DMS114 treated with DMSO at 0.1 percent for 48 hours (cell line): ENCODE results near the gene CPNE1.
"Not testable (repeated sequence)": the region's sequence is repeated elsewhere in the genome, so short reads cannot be mapped to it uniquely, and the experiment has no call there.

ENCODE experiments used
- DNase-seq: peaks from one replicate; lab custom pipeline; 2025; ENCODE audit not compliant: unreplicated experiment; lab: John Stamatoyannopoulos, UW

Gene CPNE1

DNA sequence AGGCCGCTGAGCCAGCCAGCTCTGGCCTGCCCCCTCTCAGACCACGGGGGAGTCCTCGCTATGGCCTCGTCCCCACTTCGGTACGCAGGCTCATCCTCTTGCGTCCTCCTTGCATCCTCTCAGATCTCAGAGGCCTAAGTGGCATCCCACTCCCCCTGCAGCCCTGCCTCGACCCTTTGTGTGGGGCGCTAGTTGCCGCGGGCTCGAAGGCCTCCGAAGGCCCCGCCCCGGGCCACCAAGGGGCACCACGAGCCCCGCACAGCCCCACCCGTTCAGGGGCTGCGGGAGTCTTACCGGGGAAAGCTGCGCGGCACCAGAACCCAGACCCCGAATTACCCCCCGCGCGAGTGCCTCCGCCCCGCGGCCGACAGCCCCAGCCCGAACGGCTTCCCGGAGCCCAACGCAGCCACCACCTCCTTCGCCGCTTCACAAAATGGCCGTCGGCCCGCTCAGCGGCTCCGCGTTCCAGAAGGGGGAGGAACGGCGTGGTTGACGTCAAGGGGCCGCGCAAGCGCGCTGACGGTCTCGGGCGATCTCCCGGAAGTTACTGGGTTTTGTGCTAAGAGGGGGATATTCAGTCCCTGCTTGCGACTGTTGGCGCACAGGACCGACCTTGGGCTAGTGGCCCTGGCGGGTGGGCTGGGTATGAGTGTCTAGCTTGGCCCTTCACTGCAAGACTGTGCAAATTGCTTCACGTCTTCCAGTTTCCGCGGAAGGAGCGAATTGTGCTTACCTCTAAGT is at the start of gene CPNE1, which contains the start of gene RBM12:
TSS of gene CPNE1 (minus strand) at position 435 of the 741 bp plus-strand sequence. CDS start 31,977 bp downstream, outside the sequence.
TSS of gene RBM12 (minus strand) at position 435 of the 741 bp plus-strand sequence. CDS start 9,578 bp downstream, outside the sequence.
- DNase-seq = peak; percentile 88

DNA sequence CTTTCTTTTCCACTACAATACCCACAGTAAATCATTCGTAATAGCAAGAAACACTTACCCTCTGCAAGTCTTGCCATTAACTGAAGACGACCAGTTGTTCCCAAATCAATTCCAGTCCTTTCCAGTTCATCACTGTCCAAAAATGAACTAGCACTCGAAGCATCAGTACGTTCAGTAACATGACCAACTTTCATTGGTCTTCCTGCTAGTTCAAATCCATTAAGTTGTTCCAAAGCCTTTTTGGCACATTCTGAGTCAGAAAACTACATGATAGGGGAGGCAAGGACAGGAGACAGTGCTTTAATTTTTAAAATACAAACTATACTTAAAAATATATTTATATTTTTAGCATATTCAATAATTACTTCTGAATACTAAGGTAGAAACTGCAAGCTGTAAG is 49.4 kb upstream of the CPNE1 start:
- DNase-seq = no peak

DNA sequence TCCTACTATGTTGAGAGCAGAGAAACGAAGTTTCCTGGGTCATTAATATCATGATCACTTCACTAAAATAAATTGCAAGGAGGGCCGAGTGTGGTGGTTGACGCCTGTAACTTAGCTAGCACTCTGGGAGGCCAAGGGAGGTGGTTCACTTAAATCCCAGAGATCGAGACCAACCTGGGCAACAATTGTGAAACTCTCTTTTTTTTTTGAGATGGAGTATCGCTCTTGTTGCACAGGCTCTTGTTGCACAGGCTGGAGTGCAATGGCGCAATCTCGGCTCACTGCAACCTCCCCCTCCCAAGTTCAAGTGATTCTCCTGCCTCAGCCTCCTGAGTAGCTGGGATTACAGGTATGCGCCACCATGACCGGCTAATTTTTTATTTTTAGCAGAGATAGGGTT is 48.4 kb upstream of the CPNE1 start:
- not testable (repeated sequence) for DNase-seq

DNA sequence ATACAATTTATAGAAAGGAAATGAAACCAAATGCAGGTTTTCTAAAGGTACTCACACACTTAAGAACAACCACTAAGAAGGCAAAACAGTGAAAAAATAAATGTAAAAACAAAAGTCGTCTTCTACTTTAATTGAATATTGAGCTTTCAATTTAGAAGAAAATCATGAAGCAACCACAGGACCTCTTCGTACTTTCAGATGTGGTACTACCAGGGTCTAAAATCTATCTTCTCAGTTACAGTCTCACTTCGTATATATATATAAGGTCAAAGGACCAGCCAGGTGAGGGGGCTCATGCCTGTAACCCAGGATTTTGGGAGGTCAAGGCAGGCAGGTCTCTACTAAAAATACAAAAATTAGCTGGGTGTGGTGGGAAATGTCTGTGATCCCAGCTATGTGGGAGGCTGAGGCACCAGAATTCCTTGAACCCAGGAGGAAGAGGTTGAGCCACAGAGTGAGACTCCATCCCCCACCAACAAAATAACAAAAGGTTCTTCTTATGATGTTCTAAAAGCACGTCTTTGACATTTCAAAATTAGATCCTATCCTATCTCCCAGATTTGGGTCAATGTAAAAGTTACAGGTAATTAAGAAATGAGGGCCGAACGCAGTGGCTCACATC is 47.0 kb upstream of the CPNE1 start:
- no peak for DNase-seq

DNA sequence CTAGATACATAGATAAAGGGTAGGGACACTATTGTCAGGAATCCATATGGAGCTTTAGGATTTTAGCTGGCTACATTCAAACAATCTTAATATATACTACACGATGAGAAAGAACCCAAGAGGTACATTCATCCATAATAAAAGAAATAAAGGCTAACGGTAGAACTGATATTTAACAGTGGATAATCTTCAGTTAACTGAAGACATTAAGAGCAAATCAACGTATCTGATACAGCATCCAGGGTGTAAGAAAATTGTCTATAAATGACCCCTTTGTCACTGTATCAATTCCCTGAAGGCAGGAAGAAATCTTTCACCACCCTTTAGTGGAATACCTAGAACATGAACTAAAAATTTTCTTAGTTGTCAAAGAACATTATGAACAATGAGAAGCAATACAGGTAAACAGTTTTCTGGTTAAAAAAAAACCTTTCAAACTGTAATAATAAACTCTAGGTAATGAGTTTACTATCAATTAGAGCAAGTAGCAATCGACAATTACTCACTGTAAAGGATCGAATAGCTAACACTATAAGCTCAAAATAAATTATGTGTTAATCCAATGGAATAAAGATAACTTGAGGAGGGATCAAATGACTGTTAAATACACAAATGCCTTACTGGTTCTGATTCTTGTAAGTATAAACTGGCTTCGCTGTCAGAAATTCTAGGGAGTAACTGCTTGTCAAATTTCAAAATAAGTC is 46.3 kb upstream of the CPNE1 start:
- DNase-seq = no peak

DNA sequence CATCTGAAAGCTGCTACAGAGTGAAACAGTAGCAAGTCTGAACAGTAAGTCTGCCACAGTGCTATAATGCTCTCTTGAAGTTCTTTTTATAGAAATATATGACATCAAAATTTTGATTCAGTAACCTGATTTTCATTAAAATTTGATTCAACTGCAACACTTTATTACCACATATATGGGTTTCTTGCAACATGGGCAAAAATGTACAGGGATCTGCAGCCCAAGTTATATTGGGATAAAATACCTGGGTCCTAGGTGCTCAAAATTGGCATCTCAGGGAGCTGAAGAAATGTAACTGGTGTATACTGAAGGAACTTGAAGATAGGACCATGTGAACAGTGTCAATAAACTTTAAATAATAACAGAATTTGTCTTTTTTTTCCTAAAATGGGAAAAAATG is 45.3 kb upstream of the CPNE1 start:
- no peak for DNase-seq

DNA sequence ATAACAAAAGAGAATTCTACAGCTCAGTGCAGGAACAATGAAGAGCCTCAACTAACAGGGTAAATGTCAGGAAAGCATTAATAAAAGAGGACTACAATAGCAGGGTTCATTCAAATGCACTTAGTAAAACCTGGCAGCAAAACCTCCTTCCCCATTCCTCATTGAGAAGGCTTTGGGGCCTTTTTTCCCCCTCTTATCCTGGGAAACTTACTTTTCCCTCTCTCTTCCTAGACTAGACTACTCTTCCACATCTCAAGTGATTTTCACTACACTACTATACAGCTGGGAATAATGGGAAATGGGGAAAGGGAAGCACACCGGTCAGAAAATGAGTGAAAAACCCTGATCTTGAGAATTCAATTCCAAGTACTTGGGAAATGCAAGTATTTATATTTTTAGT is 44.6 kb upstream of the CPNE1 start:
- DNase-seq = no peak

DNA sequence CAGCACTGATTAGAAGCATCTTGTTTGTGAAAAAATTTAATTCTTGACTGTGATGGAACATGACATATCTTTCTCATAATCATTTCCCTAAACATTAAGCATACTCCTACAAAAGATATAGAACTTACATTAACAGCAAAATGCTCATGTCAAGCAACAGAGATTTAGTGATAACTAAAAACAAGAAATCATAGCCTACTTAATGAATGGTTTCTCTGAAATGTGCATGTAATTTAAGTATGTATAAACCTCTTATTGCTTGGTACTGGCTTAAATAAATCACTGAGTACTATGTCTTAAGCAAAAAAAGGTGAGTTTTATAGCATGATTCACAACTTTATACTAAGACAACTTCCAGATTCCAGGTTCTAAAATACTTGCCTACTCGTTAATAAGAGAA is 43.8 kb upstream of the CPNE1 start:
- no peak for DNase-seq

DNA sequence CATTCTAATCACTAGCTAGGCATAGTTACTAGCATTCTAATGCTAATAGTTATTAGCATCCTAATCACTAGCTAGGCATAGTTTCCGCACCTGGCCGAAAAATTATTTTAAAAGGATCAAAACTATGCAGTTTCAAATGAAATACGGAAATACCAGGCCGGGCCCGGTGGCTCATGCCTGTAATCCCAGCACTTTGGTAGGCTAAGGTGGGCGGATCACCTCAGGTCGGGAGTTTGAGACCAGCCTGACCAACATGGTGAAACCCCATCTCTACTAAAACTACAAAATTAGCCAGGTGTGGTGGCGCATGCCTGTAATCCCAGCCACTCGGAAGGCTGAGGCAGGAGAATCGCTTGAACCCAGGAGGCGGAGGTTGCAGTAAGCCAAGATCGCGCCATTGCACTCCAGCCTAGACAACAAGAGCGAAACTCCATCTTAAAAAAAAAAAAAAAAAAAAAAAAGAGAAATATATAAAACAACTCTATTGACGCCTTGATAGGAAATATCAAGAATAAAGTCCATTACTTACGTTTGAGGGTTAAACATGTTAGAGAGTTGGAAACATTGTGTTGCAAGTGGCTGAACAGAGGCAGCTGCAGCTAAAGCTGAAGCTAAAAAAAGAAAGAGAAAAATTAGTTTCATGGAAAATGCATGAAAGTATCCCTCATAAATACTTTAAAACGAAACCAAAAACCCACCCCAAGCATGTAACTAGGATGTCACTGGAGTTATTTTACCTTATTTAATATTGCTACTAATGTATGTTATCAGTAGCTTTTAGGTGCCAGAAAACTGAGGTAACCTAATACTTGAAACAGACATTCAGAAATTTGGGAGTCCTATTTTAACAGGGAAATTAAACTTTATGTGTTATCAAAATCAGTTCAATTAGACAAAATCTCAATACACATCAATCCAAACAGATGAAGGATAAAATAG is 42.2 kb upstream of the CPNE1 start:
- not testable (repeated sequence) for DNase-seq

DNA sequence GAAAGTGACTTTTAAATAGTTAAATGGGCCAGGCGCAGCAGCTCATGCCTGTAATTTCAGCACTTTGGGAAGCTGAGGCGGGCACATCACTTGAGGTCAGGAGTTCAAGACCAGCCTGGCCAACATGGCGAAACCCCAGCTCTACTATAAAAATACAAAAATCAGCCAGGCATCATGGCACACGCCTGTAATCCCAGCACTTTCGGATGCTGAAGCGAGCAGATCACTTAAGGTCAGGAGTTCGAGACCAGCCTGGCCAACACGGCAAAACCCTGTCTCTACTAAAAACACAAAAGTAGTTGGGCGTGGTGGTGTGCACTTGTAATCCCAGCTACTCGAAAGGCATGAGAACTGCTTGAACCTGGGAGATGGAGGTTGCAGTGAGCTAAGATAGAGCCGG is 41.2 kb upstream of the CPNE1 start:
- DNase-seq = not testable (repeated sequence)

DNA sequence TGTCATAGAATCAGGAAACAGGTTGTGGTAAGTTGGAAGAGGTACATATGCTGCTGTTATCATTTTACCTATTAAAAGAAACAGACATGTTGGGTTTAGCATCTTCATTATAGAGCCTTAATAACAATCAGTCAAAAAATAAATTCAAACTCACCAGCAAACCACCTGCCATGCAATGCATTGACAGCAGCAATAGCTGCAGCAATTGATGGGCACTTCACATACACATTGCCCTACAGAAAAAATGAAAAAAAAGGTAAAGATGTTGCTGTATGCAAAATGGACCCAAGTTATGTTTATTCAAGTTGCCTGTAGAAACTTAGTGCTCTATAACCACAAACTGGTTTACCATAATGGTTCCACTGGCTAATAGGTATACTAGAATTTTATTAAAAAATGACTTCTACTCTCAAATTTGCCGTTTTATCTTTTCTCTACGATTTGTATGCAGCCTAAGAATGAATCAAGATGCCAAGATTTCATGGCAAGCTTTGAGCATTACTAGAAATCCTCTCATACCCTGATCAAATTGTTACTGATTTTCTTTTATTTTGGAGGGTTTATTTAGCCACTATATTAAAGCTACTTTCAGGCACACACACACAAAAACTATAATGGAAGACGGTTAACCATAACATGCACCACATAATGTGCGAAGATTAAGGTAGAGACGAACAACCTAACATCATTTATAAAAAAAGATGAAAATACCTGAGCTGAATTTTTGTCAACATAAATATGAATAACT is 40.0 kb upstream of the CPNE1 start:
- no peak for DNase-seq

DNA sequence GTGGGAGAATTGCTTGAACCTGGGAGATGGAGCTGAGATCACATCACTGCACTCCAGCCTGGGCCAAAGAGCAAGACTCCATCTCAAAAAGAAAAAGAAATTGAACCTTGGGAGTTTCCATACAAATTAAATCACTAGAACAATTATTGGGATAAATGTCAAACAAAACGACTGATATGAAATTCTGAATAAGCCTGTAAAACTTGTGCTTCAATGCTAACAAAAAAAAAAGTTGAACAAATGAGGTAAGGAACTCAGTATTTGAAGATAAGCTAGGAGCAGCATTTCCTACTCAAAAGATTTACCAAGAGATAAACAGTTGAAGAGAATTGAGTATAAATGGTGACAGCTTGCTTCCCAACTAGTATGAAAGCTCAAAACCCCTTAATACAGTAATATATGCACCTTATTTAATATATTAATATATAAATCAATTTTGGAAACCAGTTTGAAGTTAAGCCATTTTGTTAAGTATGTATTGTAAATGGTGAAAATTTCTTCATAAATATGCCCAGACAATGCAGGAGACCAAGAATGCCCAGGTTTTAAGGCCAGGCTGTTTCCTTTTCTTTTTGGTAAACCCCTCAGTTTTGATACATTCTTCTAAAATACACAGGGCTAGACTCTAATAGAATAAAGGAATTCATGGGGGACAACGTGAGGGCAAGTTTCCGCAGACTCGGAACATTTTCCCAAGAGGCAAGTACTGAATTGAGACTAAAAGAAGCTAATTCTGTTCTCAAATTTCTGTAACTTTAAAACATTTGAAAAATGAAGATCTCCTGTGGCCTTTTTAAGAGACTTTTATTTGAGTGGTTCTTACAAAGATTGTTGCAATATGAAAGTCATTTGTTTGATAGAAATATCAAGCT is 38.4 kb upstream of the CPNE1 start:
- DNase-seq = no peak

DNA sequence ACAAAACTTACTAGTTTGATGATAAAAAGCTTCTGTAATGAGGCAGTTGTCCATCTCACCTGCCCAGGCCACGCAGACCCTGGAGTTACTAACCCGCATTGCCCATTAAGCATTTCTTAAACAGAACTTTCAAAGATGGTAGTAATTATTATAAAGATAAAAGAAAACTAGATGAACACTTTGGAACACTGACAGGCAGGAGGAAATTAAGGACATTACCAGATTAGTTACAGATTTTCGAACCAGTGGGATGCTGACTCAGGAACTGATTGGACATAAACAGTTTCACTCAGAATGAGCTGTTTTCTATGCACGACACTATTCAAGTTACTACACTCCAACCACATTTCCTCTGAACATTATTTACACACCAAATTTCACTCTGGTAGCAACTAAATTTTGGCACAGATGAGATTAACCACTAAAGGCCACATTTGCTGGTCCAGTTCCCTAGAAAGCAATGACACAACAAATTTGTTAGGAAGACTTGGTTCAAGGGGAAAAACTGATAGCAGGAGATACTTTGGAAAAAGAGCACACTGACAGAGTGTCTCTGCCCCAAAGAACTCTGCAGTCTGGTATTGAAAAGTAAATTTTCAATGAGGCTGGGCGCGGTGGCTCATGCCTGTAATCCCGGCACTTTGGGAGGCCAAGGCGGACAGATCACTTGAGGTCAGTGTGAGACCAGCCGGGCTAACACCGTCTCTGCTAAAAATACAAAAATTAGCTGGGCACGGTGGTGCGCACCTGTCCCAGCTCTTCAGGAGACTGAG is 37.5 kb upstream of the CPNE1 start:
- DNase-seq = no peak

DNA sequence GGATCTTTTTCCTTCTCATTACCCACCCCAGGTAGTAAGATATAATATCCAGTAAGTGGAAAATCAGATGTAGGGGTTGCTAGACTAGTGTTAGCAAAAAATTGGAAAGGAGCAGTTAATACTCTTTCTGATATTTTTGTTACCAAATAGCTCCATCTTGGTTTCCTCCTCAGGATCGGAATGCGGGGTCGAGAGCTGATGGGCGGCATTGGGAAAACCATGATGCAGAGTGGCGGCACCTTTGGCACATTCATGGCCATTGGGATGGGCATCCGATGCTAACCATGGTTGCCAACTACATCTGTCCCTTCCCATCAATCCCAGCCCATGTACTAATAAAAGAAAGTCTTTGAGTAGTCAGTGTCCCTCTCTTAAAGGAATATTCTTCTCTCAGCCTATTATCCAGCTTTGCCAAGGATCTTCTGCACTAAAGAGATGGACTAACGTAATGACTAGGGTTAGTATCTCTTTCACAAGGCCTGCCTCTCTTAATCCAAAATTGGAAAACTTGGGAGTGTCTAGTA is 36.0 kb upstream of the CPNE1 start:
- DNase-seq = no peak

DNA sequence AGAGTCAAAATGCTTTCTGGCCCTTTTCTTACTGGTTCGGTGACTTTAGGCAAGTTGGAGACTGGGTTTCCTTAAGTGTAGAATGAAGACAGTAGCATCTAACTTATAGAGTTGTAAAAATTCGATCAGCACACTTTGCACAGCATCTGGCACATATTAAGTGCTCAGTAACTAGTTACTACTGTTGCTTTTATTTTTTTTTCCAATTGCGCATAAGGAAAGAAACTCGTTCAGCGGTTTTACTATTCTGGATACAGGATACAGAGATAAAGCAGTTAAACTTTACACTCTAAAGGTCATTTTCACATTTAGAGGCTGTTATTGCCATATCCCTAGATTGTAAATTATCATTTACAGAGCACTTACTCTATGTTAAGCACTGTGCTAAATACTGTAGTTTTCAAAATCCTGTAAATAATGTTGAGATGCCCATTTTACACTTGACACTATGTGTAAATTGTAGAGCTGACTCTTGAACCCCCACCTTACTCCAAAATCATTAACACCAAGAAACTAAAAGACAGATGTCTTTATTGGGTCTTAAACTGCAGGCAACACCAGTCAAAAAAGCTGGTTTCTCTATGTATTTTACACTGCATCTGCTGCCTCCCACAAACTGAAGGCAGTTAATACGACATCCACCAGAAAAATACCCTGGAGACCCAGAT is 35.4 kb upstream of the CPNE1 start:
- DNase-seq = no peak

DNA sequence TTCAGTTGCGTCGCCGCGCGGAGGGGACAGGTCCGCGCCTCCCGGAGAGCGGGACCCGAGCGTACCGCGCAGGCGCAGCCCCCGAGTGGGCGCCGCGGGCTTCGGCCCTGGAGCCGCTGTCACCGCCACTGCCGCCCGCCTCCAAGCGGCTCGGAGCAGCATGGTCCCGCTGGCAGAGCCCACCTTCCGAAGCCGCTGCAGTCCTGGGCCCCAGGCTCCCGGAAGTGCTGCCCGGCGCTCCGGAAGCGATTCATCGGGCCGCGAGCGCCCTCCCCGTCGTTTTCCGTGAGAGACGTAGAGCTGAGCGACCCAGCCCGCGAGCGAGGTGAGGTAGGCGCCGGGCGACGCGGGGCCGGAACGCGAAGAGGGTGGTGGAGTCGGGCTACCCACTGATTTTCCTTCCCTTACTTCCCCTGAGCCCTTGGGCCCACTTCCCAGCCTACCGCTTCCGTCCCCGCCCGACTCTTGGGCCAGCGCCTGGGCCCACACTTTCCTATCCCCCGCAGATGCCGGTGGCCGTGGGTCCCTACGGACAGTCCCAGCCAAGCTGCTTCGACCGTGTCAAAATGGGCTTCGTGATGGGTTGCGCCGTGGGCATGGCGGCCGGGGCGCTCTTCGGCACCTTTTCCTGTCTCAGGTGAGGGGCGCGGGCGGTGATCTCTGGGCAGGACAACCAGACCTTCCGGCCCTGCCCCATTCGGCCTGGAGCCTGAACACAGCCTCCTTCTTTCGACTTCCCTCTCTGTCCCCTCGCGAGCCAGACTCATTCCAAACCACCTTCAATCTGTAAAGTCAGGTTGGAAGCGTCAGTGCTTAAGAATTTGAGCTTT is 34.6 kb upstream of the CPNE1 start, which contains the start of the genes NFS1 and ROMO1:
TSS of gene NFS1 (minus strand) at position 226 of the 830 bp plus-strand sequence. CDS start at position 162, 64 bp downstream.
TSS of gene ROMO1 (plus strand) at position 279 of the 830 bp plus-strand sequence. CDS start at position 507, 228 bp downstream.
- DNase-seq = peak; percentile 70
